HG03565 (cell line): ENCODE measurements around the gene ADIRF.
"Not testable (repeated sequence)": the region's sequence is repeated elsewhere in the genome, so short reads cannot be mapped to it uniquely, and the experiment has no call there.

Experiments used
- ATAC-seq: cut with Tn5 transposase; IDR thresholded peaks from one replicate; pipeline ENCODE4 v1.9.1; 2021; ENCODE audit warnings: mild to moderate bottlenecking, moderate library complexity; ENCODE audit not compliant: unreplicated experiment

Gene ADIRF

GRCh38 chr10:86945361-86946212, 22.7 kb upstream of the ADIRF start:
- ATAC-seq, result no peak

- no peak for ATAC-seq
These were observed 21.8 kb upstream of the ADIRF start for GRCh38 chr10:86946213-86947155.

GRCh38 chr10:86947806-86948205, 20.5 kb upstream of the ADIRF start:
- ATAC-seq, result not testable (repeated sequence)

- ATAC-seq, result no peak
These were observed 17.9 kb upstream of the ADIRF start for GRCh38 chr10:86950349-86950748.

- ATAC-seq, result no peak
These were observed 17.0 kb upstream of the ADIRF start for GRCh38 chr10:86951184-86951761.

GRCh38 chr10:86952106-86952505, 16.2 kb upstream of the ADIRF start:
- no peak for ATAC-seq

GRCh38 chr10:86952697-86953096, 15.6 kb upstream of the ADIRF start:
- ATAC-seq, result not testable (repeated sequence)

- no peak for ATAC-seq
These were observed 14.3 kb upstream of the ADIRF start for GRCh38 chr10:86953747-86954680.

- ATAC-seq, result no peak
These were observed 13.4 kb upstream of the ADIRF start for GRCh38 chr10:86954681-86955500.

GRCh38 chr10:86955501-86956194, 12.6 kb upstream of the ADIRF start:
- no peak for ATAC-seq

GRCh38 chr10:86956195-86956847, 12.0 kb upstream of the ADIRF start:
- ATAC-seq, result no peak

GRCh38 chr10:86956848-86957448, 11.3 kb upstream of the ADIRF start:
- no peak for ATAC-seq

- ATAC-seq, result no peak
These were observed 10.7 kb upstream of the ADIRF start, which contains the start of gene MMRN2 for GRCh38 chr10:86957471-86958115. Gene MMRN2 (minus strand): TSS chr10:86957615. CDS start chr10:86957541, 74 bp downstream.

GRCh38 chr10:86958116-86958900, 10.0 kb upstream of the ADIRF start, which contains the start of gene SNCG:
Gene SNCG (plus strand): TSS chr10:86958599. CDS start chr10:86958698, 99 bp downstream.
- no peak for ATAC-seq

GRCh38 chr10:86958901-86959736, 9.2 kb upstream of the ADIRF start:
- no peak for ATAC-seq

GRCh38 chr10:86959737-86960002, 8.6 kb upstream of the ADIRF start:
- no peak for ATAC-seq
